Measurements from ENCODE around the gene ENTREP1. TPM values are rescaled to one million over a fixed set of nuclear protein-coding genes. Genes with fewer than 3 reads are reported as not detected.
"Not testable (repeated sequence)": the region's sequence is repeated elsewhere in the genome, so short reads cannot be mapped to it uniquely, and the experiment has no call there.

ENTREP1 gene, protein sequence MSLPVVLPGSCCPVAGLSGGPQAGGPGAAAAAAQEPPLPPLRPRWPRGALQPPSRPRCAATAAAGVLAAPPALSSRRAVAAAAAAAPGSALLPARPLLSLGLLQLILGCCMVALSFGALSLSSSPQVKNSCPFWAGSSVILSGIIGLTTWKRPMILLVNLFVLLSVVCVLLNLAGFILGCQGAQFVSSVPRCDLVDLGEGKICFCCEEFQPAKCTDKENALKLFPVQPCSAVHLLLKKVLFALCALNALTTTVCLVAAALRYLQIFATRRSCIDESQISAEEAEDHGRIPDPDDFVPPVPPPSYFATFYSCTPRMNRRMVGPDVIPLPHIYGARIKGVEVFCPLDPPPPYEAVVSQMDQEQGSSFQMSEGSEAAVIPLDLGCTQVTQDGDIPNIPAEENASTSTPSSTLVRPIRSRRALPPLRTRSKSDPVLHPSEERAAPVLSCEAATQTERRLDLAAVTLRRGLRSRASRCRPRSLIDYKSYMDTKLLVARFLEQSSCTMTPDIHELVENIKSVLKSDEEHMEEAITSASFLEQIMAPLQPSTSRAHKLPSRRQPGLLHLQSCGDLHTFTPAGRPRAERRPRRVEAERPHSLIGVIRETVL
- 0.11 TPM in 1 of 2 replicates, not detected in the other for total RNA-seq (2014; rRNA removed)
- polyA plus RNA-seq (2012), result 0.87 TPM

DNA sequence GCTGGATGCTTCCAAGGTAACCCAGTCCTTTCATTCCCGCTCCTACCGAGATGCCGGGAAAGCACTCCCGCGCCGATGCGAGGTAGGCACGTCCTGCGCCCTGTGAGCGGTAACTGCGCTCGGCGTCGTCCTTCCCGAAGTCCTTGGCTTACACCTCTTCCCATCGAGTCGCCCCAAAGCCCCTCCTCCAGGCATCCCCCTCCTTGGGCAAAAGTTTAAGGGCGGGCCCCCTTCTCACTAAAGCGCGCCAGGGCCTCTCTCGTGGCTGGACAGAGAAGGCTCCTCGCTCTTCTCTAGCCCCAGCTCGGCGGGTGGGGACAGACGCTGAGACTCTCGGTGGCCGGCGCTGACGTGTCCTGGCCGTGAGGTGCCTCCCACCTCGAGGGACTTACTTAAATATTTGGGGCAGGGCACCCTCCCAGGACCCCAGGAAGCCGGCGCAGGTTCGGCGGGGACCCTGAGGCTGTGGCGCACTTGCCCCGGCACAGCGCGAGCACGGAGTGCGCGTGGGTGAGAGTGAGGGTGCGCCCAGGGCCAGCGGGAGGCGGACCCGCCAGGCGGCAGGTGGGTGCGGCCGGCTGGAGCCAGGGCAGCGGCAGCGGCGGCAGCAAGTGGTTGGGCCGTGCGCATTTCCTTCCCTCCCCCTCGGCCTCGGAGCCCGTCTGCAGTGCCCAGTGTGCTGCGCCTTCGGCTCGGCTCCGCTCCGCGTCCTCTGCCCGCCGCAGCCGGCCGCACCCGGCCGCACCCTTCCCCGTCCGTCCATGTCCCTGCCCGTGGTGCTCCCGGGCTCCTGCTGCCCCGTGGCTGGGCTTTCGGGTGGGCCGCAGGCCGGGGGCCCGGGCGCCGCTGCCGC is at the start of gene ENTREP1:
TSS of gene ENTREP1 (plus strand) at position 667 of the 853 bp plus-strand sequence. CDS start at position 762, 95 bp downstream.
- DNase-seq (ENCODE audit: low read depth), result peak; percentile 18

DNA sequence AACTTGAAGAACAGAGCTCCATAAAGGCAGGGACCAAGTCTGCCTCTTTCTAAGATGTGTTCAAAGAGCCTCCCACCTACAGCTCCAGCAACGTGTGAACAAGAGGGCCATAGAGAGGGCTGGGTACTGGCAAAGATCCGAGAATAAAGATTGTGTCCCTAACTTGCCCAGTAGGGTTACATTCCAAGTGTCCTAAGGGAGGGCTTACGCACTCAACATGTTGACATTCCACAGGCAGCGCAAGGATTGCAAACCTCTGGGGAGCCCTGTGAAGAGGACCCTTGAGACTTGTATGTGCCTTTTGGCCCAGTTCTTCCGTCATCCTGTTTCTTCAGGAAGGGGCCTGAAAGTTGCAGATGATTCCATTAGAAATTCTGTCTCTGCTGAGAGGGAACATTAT is 48.2 kb upstream of the ENTREP1 start:
- DNase-seq (ENCODE audit: low read depth), result no peak

DNA sequence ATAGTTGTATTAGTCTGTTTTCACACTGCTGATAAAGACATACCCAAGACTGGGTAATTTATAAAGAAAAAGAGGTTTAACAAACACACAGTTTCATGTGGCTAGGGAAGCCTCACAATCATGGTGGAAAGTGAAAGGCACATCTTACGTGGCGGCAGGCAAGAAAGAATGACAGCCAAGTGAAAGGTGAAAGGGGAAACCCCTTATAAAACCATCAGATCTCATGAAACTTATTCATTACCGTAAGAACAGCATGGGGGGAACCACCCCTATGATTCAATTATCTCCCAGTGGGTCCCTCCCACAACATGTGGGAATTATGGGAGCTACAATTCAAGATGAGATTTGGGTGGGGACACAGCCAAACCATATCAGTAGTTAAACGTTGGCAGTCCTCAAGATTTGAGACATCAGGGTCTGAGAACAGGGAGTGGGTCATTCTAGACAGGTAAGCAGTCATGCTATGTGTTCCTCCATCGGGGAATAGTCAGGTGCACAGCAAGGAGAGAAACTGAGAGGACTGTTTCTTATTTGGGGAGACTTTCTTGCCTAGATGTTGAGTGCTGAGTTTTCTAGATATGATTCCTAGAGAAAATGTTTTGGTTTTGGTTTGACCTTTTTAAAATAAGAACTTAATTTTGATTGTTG is 45.8 kb upstream of the ENTREP1 start:
- DNase-seq (ENCODE audit: low read depth), result no peak

DNA sequence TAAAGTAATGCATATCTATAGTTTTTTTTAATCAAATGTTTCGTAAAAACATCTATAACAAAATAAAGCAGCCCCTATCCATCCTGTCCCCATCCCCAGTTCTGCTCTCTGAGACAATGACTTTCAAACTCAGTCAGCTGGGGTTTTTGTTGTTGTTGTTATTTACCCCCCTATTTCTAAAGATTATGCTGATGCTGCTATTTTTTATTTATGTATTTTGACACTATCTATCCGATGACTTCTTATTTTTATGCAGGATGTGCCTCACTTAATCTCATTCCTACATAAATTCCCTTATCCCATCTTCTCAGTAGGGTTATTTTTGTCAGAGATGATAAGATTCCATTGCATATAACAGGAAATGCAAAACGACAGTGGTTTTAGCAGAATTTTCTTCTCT is 45.3 kb upstream of the ENTREP1 start:
- DNase-seq (ENCODE audit: low read depth), result no peak

DNA sequence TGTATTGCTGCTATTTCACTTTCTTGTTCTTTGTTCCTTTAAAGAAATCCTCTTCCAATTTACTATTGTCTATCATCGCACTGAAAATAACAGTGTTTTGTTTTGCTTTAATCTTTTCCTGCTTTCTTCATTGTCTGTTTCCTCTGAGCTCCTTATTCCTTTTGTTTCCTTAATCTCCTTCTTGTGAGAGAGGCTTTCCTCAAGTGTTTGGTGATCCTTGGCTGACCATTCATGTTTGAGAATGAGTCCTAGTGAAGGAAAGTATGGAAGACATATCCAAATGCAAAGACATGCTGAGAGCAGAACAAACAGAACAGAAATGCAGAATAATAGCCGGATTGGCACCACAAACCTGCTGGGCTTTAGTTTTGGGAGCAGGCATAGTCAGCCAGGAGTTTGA is 42.0 kb upstream of the ENTREP1 start:
- DNase-seq (ENCODE audit: low read depth), result no peak

DNA sequence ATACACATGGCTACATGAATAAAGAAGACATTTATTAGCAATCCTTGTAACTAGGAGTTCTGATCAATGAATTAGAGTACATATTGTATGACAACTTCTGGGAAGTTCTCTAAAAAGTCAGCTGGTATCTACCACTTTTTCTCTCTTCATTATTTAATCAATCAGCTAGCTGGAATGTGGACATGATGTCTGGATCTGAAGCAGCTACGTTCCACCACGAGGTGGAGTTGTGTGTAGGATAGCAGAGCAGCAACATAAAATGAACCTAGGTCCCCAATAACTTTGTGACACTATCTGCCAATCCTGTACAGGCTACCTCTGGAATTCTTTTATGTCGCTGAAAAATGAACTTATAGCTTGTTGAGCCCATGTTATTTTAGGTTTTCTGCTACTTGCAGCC is 32.9 kb upstream of the ENTREP1 start:
- no peak for DNase-seq (ENCODE audit: low read depth)

DNA sequence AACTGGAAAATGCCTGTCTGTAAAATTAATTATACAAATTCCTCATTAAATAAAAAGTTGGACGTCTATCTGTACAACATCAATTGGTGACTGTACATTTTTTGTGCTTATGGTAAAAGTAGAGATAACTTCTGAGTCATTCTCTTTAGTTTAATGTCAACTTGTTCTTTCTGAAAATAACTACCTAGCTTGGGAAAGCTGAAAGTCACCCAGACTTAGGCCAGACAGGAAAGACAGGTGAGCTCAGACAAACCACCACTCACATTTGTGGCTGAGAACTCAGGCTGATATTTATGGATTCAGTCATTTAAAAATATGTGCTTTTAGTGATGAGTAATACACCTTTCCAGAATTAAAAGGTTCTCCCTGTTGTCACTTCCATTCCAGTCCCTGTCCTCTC is 31.9 kb upstream of the ENTREP1 start:
- no peak for DNase-seq (ENCODE audit: low read depth)

DNA sequence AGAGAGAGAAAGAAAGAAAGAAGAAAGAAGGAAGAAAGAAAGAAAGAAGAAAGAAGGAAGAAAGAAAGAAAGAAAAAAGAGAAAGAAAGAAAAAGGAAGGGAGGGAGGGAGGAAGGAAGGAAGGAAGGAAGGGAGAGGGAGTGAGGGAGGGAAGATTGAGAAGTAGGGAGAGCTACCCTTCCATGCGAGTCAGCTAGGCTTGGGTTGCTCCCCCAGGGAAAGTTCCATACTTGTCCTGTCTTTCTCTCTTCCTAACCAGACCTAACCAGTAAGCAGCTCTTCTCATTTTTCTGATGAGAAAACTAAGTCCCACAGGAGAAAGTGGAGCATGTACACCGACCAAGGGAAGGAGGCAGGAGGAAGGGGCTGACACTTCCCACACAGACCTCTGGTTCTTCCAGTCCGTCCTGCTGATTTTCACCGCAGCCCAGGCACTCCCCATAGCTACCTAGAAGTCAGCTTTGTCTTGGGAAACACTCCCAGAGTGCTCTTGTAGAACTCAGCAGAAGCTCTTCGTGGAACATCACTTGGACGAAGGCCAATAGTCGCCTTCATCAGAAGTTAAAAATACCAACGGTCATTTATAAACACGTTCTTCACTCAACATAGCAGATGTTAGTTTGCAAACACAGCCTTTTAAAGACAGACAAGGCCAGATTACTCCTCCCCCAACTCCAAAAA is 29.0 kb upstream of the ENTREP1 start:
- peak; percentile 6 for DNase-seq (ENCODE audit: low read depth)

DNA sequence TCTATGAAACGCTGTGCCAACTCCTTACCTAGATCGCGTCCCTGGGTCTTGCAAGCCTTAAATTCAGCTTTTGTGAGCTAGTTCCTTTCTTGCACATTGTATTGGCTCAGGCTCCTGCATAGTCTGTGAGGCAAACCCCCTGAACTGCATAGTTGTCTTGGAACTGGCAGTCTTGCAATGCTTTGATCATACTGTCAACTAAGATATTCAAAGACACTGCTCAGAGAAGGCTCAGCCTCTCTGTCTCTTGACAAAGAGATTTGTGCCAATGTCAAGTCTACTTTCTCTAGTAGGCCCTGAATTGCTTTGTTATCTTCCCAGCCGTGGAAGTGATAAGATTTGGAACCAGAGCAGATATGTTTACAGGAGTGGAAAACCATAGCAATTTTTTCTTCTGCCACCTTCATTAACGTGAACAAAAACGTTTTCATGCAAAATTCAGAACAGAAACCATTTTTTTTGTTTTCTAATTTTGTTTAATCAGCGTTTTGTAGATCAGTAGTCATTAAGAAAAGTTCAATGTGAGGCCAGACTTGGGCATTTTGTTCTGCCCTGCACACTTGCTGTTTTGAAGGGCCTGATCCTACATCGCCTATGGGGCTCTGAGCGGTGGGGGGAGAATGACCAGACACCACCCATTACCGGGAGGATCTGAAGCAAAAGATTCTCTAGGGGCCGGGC is 27.6 kb upstream of the ENTREP1 start:
- no peak for DNase-seq (ENCODE audit: low read depth)

DNA sequence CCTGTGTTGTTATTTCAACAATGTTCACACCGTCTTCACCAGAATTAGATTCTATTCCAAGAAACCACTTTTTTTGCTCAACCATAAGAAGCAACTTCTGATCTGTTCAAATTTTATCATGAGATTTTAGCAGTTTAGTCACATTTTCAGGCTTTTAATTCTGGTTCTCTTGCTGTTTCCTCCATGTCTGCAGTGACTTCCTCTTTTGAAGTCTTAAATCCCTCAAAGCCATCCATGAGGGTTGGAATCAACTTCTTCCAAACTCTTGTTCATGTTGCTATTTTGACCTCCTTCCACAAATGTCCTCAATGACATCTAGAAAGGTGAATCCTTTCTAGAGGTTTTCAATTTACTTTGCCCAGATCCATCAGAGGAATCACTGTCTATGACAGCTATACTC is 25.7 kb upstream of the ENTREP1 start:
- no peak for DNase-seq (ENCODE audit: low read depth)

DNA sequence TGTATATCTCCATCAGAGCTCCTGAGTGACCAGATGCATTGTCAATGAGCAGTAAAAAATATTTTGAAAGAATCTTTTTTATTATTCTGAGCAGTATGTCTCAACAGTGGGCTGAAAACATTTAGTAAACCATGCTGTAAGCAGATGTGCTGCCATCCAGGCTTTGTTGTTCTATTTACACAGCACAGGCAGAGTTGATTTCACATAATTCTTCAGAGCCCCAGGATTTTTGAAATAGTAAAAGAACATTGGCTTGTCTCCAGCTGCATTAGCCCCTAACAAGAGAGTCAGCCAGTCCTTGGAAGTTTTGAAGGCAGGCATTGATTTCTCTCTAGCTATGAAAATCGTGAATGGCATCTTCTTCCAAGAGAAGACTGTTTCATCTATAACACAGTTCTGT is 25.2 kb upstream of the ENTREP1 start:
- no peak for DNase-seq (ENCODE audit: low read depth)

DNA sequence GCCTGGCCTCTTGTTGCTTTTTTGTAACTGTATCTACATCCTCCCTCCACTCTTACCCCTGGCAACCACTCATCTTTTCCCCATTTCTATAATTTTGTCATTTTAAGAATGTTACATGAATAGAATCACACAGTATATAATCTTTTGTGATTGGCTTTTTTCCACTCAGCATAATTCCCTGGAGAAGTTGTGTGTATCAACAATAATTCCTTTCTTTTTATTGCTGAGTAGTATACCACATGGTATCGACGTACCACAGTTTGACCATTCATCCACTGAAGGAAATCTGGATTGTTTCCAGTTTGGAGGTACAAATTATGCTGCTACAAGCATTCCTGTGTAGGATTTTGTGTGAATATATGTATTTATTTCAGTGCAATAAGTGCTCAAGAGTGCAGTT is 21.7 kb upstream of the ENTREP1 start:
- DNase-seq (ENCODE audit: low read depth), result no peak

DNA sequence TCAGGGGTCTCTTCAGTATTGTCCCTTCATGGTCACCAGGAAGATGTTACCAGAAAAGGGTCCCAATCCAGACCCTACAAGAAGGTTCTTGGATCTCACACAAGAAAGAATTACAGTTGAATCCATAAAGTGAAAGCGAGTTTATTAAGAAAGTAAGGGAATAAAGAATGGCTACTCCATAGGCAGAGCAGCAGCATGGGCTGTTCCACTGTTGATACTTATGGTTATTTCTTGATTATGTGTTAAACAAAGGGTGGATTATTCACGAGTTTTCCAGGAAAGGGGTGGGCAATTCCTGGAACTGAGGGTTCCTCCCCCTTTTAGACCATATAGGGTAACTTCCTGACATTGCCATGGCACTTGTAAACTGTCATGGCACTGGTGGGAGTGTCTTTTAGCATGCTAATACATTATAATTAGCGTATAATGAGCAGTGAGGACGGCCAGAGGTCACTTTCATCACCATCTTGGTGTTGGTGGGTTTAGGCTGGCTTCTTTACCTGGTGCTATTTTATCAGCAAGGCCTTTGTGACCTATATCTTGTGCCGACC is 18.0 kb upstream of the ENTREP1 start:
- DNase-seq (ENCODE audit: low read depth), result not testable (repeated sequence)

DNA sequence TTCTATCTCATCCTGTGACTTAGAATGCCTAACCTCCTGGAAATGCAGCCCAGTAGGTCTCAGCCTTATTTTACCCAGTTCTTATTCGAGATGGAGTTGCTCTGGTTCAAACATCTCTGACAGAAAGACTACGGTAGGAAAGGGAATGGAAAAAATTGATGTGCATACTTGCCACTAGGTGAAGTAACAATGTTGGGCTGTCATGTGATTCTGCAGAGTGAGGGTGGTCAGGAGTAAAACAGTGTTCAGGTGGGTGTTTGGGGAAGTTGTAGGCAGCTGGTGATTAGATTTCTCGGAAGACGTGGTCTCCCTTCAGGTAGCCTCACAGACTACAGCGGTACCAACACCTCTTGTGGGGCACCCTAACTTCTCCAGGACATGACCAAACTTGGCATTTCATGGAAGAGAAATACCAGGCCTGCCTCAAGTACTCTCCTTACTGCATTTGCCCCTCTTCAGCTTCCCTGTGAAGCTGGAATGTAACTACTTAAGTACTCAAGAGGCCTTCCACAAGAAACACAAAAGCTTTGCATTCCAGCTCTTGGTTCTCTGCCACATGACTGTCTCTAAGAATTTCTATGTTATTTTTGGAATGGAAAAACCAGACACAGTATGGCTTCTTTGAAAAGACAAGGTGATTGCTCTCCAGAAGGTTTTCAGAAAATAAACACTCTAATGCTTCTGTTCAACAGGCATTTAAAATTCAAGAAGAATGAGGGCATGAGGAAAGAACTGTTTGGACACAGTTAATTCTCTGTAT is 17.4 kb upstream of the ENTREP1 start:
- DNase-seq (ENCODE audit: low read depth), result peak; percentile 2

DNA sequence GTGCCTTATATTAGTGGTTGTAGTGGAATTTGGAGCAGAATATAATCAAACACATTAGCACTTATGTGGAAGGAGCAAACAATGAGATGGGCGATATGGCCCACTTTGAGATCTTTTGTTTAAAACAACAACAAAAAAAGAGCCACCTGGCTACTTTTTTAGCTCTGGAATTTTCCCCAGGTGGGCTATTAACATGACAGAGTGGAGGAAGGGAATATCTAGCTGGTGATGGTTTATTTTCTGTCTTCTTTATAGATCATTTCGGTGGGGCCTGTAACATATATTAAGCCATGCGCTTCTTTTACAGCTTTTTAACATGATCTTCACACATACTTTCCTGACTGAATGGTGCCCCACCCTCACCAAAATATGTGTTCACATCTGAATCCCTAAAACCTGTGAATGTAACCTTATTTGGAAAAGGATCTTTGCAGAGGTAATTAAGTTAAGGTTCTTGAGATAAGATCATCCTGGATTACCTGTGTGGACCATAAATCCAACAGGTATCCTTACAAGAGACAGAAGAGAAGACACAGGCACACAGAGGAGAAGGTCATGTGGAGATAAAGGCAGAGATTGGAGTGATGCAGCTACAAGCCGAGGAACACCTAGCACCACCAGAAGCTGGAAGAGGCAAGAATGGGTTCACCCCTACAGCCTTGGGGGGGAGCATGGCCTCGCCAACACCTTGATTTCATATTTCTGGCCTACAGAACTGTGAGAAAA is 16.6 kb upstream of the ENTREP1 start:
- DNase-seq (ENCODE audit: low read depth), result no peak

DNA sequence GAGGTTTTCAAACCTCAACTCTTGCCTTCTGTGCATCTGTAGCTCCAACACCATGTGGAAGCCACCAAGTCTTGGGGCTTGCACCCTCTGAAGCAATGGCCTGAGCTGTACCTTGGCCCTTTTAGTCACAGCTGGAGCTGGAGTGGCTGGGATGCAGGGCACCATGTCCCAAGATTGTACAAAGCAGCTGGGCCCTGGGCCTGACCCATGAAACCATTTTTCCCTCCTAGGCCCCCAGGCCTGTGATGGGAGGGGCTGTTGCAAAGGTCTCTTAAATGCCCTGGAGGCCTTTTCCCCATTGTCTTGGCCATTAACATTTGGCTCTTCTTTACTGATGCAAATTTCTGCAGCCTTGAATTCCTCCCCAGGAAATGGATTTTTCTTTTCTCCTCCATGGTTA is 11.8 kb upstream of the ENTREP1 start:
- no peak for DNase-seq (ENCODE audit: low read depth)

DNA sequence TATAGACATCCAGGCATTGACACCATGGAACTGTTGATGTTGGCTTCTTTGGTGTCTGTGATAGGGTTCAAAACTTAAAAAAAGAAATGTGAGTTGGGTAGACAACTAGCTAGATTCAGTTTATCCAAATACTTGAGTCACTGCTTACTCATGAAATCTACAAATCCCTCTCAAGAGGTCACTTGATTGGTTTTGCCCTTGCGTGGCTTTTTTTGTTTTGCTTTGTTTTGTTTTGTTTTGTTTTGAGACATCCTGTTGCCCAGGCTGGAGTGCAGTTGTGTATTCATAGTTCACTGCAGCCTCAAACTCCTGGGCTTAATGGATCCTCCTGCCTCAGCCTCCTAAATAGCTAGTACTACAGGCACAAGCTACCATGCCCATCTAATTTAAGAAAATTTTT is 10.5 kb upstream of the ENTREP1 start:
- DNase-seq (ENCODE audit: low read depth), result peak; percentile 69

DNA sequence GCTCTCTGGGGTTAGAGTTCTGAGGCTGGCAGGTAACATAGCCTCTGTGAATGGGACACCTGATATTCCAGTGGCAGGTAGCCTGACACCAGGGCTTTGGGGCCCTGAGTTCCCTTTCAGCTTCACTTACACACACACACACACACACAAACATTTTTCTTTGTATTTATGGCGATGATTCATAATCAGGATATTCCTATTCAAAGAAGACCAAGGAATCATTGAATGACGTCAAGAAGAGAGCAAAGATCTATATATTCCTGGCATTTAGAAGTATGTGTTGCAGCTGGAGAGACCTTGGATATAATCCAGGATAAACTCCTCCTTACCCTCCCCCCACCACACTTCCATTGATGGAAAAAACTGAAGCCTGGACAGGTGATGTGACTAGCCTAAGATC is 7.9 kb upstream of the ENTREP1 start:
- DNase-seq (ENCODE audit: low read depth), result no peak

DNA sequence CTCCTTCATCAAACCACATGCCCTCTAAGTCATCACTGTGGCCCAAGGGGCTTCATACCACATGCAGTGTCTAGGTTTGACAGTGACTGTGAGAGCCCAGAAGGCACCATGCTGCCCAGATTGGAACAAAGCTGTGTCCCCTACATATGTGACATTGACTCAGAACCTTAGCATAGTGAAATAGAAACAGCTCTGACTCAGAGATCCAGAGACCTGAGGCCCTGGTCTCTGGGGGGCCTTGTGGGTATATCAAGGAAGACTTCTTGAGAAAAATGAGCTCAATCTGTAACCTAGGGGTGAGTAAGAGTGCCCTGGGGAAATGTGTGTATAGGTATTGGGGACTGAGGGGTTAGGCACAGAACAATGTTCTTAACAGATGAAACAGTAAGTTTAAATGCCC is 7.1 kb upstream of the ENTREP1 start:
- peak; percentile 7 for DNase-seq (ENCODE audit: low read depth)

Data from LHCN-M2 (cell line).